ENCODE measurements around the gene KCNH6.

The KCNH6 gene

GRCh38 chr17:63512896-63513644, 10.1 kb upstream of the KCNH6 start:
- no peak for DNase-seq
- ATAC-seq: no peak
- no peak overlapping the region for H3K4me3 Mint-ChIP-seq
- no peaks in the 10 kb centered on the region for H3K9me3 Mint-ChIP-seq
- H3K27me3 Mint-ChIP-seq: peaks cover 5% of the 10 kb centered on the region
- no peaks in the 10 kb centered on the region for H3K36me3 Mint-ChIP-seq (ENCODE audit: low read depth)
- H3K27ac Mint-ChIP-seq: no peak overlapping the region
- H3K4me1 Mint-ChIP-seq: peaks cover 13% of the 10 kb centered on the region

DNA sequence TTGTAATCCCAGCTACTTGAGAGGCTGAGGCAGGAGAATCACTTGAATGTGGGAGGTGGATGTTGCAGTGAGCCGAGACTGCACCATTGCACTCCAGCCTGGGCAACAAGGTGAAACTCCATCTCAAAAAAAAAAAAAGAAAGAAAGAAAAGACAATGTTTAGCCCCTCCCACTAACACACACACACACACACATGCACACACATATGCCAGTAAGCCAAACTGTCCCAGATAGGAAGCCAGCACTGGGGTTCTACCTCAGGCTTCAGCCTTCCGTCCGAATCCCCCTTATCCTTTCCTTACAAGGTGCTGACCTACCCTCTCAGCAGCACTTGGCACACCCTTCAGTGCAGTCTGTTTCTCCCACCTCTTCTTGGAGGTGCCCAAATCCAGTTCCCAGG, 8.7 kb upstream of the KCNH6 start:
- DNase-seq (no peak), ATAC-seq (no peak)
- peaks cover 5% of the 10 kb centered on the region for H3K27me3 Mint-ChIP-seq
- H3K9me3 Mint-ChIP-seq: no peaks in the 10 kb centered on the region
- no peak overlapping the region for H3K27ac Mint-ChIP-seq
- H3K4me1 Mint-ChIP-seq: peaks cover 13% of the 10 kb centered on the region
- H3K4me3 Mint-ChIP-seq: no peak overlapping the region
- H3K36me3 Mint-ChIP-seq (ENCODE audit: low read depth): no peaks in the 10 kb centered on the region

DNA sequence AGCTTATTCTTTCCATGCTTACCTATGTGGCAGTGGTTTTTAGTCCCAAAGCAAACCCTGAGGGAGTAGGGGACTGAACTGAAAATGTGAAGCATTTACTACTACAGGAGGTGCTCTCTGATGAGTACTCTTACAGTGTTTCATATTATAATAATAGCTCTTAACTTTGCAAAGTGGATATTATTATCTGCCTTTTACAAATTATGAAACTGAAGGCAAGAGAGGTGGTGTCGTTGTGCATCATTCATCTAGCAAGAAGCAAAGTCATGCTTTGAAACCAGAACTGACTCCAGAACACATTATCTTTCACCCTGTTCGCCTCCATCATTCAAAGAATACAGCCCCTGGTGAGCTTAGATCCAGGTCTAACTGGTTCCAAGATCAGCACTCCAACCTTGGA, 8.2 kb upstream of the KCNH6 start:
- ATAC-seq: no peak
- no peak for DNase-seq
- no peaks in the 10 kb centered on the region for H3K9me3 Mint-ChIP-seq
- H3K4me3 Mint-ChIP-seq: no peak overlapping the region
- peaks cover 5% of the 10 kb centered on the region for H3K27me3 Mint-ChIP-seq
- H3K27ac Mint-ChIP-seq: no peak overlapping the region
- peaks cover 13% of the 10 kb centered on the region for H3K4me1 Mint-ChIP-seq
- no peaks in the 10 kb centered on the region for H3K36me3 Mint-ChIP-seq (ENCODE audit: low read depth)

GRCh38 chr17:63515426-63515825, 7.7 kb upstream of the KCNH6 start:
- no peak overlapping the region for H3K4me3 Mint-ChIP-seq
- ATAC-seq (no peak), DNase-seq (no peak)
- peaks cover 5% of the 10 kb centered on the region for H3K27me3 Mint-ChIP-seq
- no peak overlapping the region for H3K27ac Mint-ChIP-seq
- H3K36me3 Mint-ChIP-seq (ENCODE audit: low read depth): no peaks in the 10 kb centered on the region
- no peaks in the 10 kb centered on the region for H3K9me3 Mint-ChIP-seq
- H3K4me1 Mint-ChIP-seq: peaks cover 13% of the 10 kb centered on the region

- ATAC-seq (peak; percentile 92), DNase-seq (peak; percentile 49)
- H3K27me3 Mint-ChIP-seq: peaks cover 17% of the 10 kb centered on the region
- peaks cover 13% of the 10 kb centered on the region for H3K4me1 Mint-ChIP-seq
- no peaks in the 10 kb centered on the region for H3K9me3 Mint-ChIP-seq
- H3K36me3 Mint-ChIP-seq (ENCODE audit: low read depth): no peaks in the 10 kb centered on the region
- H3K4me3 Mint-ChIP-seq: peak overlapping the region; percentile 43
- H3K27ac Mint-ChIP-seq: no peak overlapping the region
These were observed 6.0 kb upstream of the KCNH6 start for GRCh38 chr17:63516910-63517824.

DNA sequence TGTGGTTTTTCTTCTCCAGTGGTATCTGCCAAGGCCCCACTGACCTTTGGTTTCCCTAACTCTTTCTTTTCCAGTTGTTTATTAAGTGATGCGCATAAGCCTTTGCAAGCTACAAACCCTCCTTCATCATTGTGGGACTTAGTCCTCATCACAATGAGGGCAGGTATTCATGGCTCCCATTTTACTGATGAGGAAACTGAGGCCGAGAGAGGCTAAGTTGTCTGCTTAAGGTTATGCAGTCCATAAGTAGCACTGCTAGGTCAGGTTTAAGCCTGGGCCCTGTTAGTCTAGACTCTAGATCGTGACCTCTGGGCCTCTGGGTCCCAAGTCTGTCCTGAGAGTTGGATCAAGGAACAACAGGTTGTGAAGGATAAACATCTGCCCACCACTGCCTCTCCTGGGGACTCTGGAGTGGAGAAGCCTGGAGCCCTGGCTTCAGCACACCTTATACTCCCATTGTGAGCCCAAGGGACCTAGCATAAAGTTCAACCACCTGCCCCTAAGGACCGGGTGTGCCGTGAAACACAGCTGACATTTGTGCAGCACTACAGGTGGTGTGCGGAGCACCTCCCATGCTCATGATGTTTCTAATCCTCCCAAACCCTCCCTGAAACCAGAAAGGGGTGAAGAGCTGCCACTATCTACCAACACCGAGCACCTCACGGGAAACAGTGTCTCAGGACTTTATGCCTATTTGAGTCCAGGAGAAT, 5.2 kb upstream of the KCNH6 start:
- DNase-seq (no peak), ATAC-seq (no peak)
- Mint-ChIP-seq H3K9me3 (no peaks in the 10 kb centered on the region), H3K4me3 (no peak overlapping the region), H3K36me3 (ENCODE audit: low read depth) (no peaks in the 10 kb centered on the region), H3K4me1 (peaks cover 13% of the 10 kb centered on the region), H3K27me3 (peaks cover 17% of the 10 kb centered on the region), H3K27ac (no peak overlapping the region)

GRCh38 chr17:63519116-63519881, 3.9 kb upstream of the KCNH6 start:
- ATAC-seq: no peak
- Mint-ChIP-seq H3K36me3 (ENCODE audit: low read depth) (no peaks in the 10 kb centered on the region), H3K9me3 (no peaks in the 10 kb centered on the region), H3K4me1 (peaks cover 13% of the 10 kb centered on the region), H3K27me3 (peaks cover 25% of the 10 kb centered on the region), H3K27ac (no peak overlapping the region), H3K4me3 (no peak overlapping the region)
- no peak for DNase-seq

- Mint-ChIP-seq H3K27ac (no peak overlapping the region), H3K4me1 (peaks cover 13% of the 10 kb centered on the region), H3K27me3 (peaks cover 27% of the 10 kb centered on the region), H3K9me3 (no peaks in the 10 kb centered on the region), H3K4me3 (no peak overlapping the region), H3K36me3 (ENCODE audit: low read depth) (no peaks in the 10 kb centered on the region)
- ATAC-seq (no peak), DNase-seq (no peak)
These were observed 2.9 kb upstream of the KCNH6 start for GRCh38 chr17:63519972-63520882.

- DNase-seq (no peak), ATAC-seq (no peak)
- no peak overlapping the region for H3K27ac Mint-ChIP-seq
- peaks cover 26% of the 10 kb centered on the region for H3K27me3 Mint-ChIP-seq
- no peaks in the 10 kb centered on the region for H3K36me3 Mint-ChIP-seq (ENCODE audit: low read depth)
- H3K9me3 Mint-ChIP-seq: no peaks in the 10 kb centered on the region
- H3K4me1 Mint-ChIP-seq: no peaks in the 10 kb centered on the region
- H3K4me3 Mint-ChIP-seq: no peak overlapping the region
These were observed 893 bp downstream of the KCNH6 start for GRCh38 chr17:63524051-63524450.

GRCh38 chr17:63525190-63525946, 2.2 kb downstream of the KCNH6 start:
- H3K9me3 Mint-ChIP-seq: no peaks in the 10 kb centered on the region
- H3K36me3 Mint-ChIP-seq (ENCODE audit: low read depth): no peaks in the 10 kb centered on the region
- H3K27ac Mint-ChIP-seq: no peak overlapping the region
- peaks cover 26% of the 10 kb centered on the region for H3K27me3 Mint-ChIP-seq
- no peak overlapping the region for H3K4me3 Mint-ChIP-seq
- ATAC-seq (no peak), DNase-seq (no peak)
- H3K4me1 Mint-ChIP-seq: no peaks in the 10 kb centered on the region

- peaks cover 16% of the 10 kb centered on the region for H3K27me3 Mint-ChIP-seq
- no peaks in the 10 kb centered on the region for H3K4me1 Mint-ChIP-seq
- H3K27ac Mint-ChIP-seq: no peak overlapping the region
- no peak overlapping the region for H3K4me3 Mint-ChIP-seq
- H3K9me3 Mint-ChIP-seq: no peaks in the 10 kb centered on the region
- DNase-seq: no peak
- H3K36me3 Mint-ChIP-seq (ENCODE audit: low read depth): no peaks in the 10 kb centered on the region
- ATAC-seq: no peak
These were observed 3.7 kb downstream of the KCNH6 start for GRCh38 chr17:63526861-63527260.

- Mint-ChIP-seq H3K9me3 (no peaks in the 10 kb centered on the region), H3K27me3 (peaks cover 13% of the 10 kb centered on the region), H3K4me1 (no peaks in the 10 kb centered on the region), H3K4me3 (no peak overlapping the region), H3K36me3 (ENCODE audit: low read depth) (no peaks in the 10 kb centered on the region), H3K27ac (no peak overlapping the region)
- DNase-seq (no peak), ATAC-seq (no peak)
These were observed 5.0 kb downstream of the KCNH6 start for GRCh38 chr17:63528183-63528582.
